GM18858 (cell line): Measurements from ENCODE around the gene E2F1.

Experiments
- ATAC-seq: cut with Tn5 transposase; IDR thresholded peaks from one replicate; pipeline ENCODE4 v1.9.1; 2021; ENCODE audit not compliant: unreplicated experiment

E2F1 gene

GRCh38 chr20:33687993-33688937 is 2.1 kb upstream of the E2F1 start:
- no peak for ATAC-seq

GRCh38 chr20:33687370-33687915 is 1.3 kb upstream of the E2F1 start:
- ATAC-seq = no peak

- no peak for ATAC-seq
Observed at GRCh38 chr20:33686984-33687366, 790 bp upstream of the E2F1 start.

- ATAC-seq = peak; percentile 26
Observed at GRCh38 chr20:33685328-33686099, 671 bp downstream of the E2F1 start.

- no peak for ATAC-seq
Observed at GRCh38 chr20:33684533-33685327, 1.5 kb downstream of the E2F1 start.

- ATAC-seq = no peak
Observed at GRCh38 chr20:33681728-33682353, 4.3 kb downstream of the E2F1 start.

- no peak for ATAC-seq
Observed at GRCh38 chr20:33681288-33681687, 4.9 kb downstream of the E2F1 start.

- no peak for ATAC-seq
Observed at GRCh38 chr20:33680686-33681085, 5.5 kb downstream of the E2F1 start.

- peak; percentile 51 for ATAC-seq
Observed at GRCh38 chr20:33679758-33680485, 6.3 kb downstream of the E2F1 start.

- ATAC-seq = no peak
Observed at GRCh38 chr20:33677991-33678702, 8.0 kb downstream of the E2F1 start.

GRCh38 chr20:33676652-33677645 is 9.2 kb downstream of the E2F1 start:
- no peak for ATAC-seq

- no peak for ATAC-seq
Observed at GRCh38 chr20:33676121-33676520, 10.1 kb downstream of the E2F1 start.

- ATAC-seq = no peak
Observed at GRCh38 chr20:33675136-33675959, 10.8 kb downstream of the E2F1 start.

GRCh38 chr20:33674294-33675135 is 11.7 kb downstream of the E2F1 start, which contains the start of gene NECAB3:
Gene NECAB3 (minus strand): TSS chr20:33674428. CDS start chr20:33674352, 76 bp downstream.
- ATAC-seq = no peak

GRCh38 chr20:33673410-33674293 is 12.5 kb downstream of the E2F1 start:
- ATAC-seq = no peak
